Ishikawa (cell line): ENCODE results near the gene KDM7A.

Experiments
- CEBPB ChIP-seq: IDR thresholded peaks from 2 replicates; pipeline ENCODE4 v1.6.1; 2012
- CREB1 ChIP-seq: IDR thresholded peaks from 2 replicates; pipeline ENCODE4 v1.6.1; 2012; ENCODE audit warnings: low read depth
- EGR1 ChIP-seq: IDR thresholded peaks from 2 replicates; pipeline ENCODE4 v1.6.1; 2012
- EP300 ChIP-seq: IDR thresholded peaks from 2 replicates; pipeline ENCODE4 v1.6.1; 2012; ENCODE audit warnings: borderline replicate concordance
- FOXM1 ChIP-seq: IDR thresholded peaks from 2 replicates; pipeline ENCODE4 v1.6.1; 2012; ENCODE audit warnings: low read depth, borderline replicate concordance
- NFIC ChIP-seq: IDR thresholded peaks from 2 replicates; pipeline ENCODE4 v1.6.1; 2012
- RAD21 ChIP-seq: IDR thresholded peaks from 2 replicates; pipeline ENCODE4 v1.6.1; 2012; ENCODE audit warnings: low read depth
- REST ChIP-seq: IDR thresholded peaks from 2 replicates; pipeline ENCODE4 v1.6.1; 2012; ENCODE audit warnings: low read depth, mild to moderate bottlenecking
- TAF1 ChIP-seq: IDR thresholded peaks from 2 replicates; pipeline ENCODE4 v1.6.1; 2012; ENCODE audit warnings: low read depth, mild to moderate bottlenecking
- TCF12 ChIP-seq: IDR thresholded peaks from 2 replicates; pipeline ENCODE4 v1.6.1; 2012; ENCODE audit warnings: low read depth
- TEAD4 ChIP-seq: IDR thresholded peaks from 2 replicates; pipeline ENCODE4 v1.6.1; 2012
- YY1 ChIP-seq: IDR thresholded peaks from 2 replicates; pipeline ENCODE4 v1.6.1; 2012; ENCODE audit warnings: low read depth
- TF ChIP-seq, protein P1 (sequence below): IDR thresholded peaks from 2 replicates; pipeline ENCODE4 v1.6.1; 2012
- TF ChIP-seq, protein P2 (sequence below): IDR thresholded peaks from 2 replicates; pipeline ENCODE4 v1.6.1; 2012

Gene KDM7A

DNA sequence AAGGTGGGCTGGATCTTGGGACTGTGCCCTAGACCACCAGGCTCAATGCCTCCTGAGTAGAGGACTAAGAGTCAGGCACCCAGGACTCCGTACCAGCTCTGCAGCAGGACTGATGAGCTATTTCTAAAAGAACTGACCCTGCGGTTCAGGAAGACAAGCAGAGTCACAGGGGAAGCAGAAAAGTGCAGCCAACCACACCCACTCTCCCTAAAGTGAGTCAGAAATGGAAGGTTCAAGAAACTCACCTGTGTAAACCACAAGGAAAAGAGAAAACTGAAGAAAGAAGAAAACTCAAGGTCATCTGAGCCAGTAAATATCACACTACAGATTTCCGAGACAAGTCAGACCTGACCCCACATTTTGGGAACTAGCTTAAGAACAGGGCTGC lies 116.5 kb downstream of the KDM7A start:
- TF ChIP-seq EGR1 (no peak), NFIC (no peak), CEBPB (no peak), EP300 (no peak), REST (no peak), YY1 (no peak), TEAD4 (no peak)

- TF ChIP-seq RAD21: no peak
- no peak for TF ChIP-seq CREB1
- TF ChIP-seq TAF1: no peak
- TF ChIP-seq, protein P1, sequence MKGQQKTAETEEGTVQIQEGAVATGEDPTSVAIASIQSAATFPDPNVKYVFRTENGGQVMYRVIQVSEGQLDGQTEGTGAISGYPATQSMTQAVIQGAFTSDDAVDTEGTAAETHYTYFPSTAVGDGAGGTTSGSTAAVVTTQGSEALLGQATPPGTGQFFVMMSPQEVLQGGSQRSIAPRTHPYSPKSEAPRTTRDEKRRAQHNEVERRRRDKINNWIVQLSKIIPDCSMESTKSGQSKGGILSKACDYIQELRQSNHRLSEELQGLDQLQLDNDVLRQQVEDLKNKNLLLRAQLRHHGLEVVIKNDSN: no peak
- TF ChIP-seq FOXM1: no peak
- no peak for TF ChIP-seq TEAD4
These were observed 117.2 kb downstream of the KDM7A start for GRCh38 chr7:140059273-140060242.

- no peak for TF ChIP-seq EP300
These were observed 118.3 kb downstream of the KDM7A start for GRCh38 chr7:140058517-140058916.

DNA sequence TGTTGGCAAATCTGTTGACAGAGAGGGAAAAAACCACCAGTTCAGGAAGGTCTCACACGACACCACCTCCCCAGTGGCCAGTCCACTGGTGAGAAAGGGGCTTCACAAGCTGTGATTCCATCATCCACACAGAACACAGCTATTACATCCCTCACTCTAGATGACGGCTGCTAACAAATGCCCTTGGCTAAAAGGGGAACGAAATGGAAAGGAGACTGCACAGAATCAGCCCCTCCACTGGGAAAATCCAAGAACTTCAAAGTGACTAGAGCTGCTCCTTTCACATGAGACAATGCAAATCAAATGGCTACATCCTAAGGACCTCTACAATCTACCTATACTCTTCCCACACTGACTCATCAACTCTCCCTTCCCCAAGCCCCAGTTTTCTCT lies 119.6 kb downstream of the KDM7A start:
- TF ChIP-seq TCF12 (no peak), EP300 (no peak), NFIC (no peak), REST (no peak), TAF1 (no peak), FOXM1 (no peak), YY1 (no peak), CEBPB (no peak), TEAD4 (no peak), RAD21 (no peak), CREB1 (no peak)
- TF ChIP-seq, protein P1: no peak

DNA sequence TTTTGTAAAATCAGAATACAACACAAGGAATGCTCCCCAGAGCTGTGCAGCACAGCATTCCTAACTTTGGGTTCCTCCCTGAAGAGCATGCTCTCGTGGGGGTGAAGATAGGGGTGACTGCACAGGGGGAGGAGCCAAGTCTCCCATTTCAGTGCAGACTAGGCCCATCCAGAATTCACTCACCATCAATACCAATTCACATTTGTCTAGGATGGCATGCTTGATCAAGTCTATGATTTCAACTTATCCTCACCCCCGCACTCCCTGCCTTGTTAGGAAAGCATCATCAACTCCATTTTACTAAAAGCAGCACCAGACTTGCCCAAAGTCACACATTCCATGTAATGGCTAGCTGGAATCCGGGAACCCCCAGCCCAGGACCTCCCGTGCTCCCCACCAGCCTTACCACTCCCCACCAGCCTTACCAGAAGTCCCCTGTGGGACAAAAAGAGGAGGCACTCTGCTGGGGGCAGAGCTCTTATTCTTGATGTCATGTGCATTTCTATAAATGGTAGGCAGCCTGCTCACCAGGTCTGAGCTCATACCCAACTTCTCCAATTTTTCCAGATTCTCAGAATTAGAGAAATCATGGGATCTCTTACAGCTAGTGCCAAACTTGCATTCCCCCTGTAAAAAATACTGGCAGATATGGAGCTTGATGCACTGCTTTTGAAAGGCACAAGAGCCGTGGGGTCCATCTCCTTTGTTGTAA lies 120.2 kb downstream of the KDM7A start:
- TF ChIP-seq TCF12: no peak

GRCh38 chr7:140055833-140056232 lies 121.0 kb downstream of the KDM7A start:
- TF ChIP-seq, protein P2, sequence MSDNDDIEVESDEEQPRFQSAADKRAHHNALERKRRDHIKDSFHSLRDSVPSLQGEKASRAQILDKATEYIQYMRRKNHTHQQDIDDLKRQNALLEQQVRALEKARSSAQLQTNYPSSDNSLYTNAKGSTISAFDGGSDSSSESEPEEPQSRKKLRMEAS: no peak
- TF ChIP-seq REST: peak; percentile 26; the same call in 1 of the 2 replicates
